WERI-Rb-1 (cell line): ENCODE measurements around the gene ANGPTL8.

Experiments used
- DNase-seq: peaks from one replicate; pipeline ENCODE4 v3.0.0-alpha.2; 2020
- H3K27ac ChIP-seq: fragments of 250-450 bp; sonication (Bioruptor Pico); 2 replicates; pipeline ENCODE4 v1.5.1; 2020; ENCODE audit warnings: mild to moderate bottlenecking, moderate library complexity
- H3K27me3 ChIP-seq: fragments of 250-450 bp; sonication (Bioruptor Pico); 2 replicates; pipeline ENCODE4 v1.5.1; 2021; ENCODE audit warnings: mild to moderate bottlenecking, low read depth, moderate library complexity; ENCODE audit not compliant: insufficient read depth, severe bottlenecking
- H3K36me3 ChIP-seq: fragments of 250-450 bp; sonication (Bioruptor Pico); 2 replicates; pipeline ENCODE4 v1.5.1; 2020; ENCODE audit warnings: mild to moderate bottlenecking, moderate library complexity
- H3K4me3 ChIP-seq: 2 replicates; pipeline ENCODE4 v1.5.1; 2011; ENCODE audit warnings: low read depth, mild to moderate bottlenecking, control low read depth, low read length
- H3K9me3 ChIP-seq: fragments of 250-450 bp; sonication (Bioruptor Pico); 2 replicates; pipeline ENCODE4 v1.5.1; 2021; ENCODE audit warnings: mild to moderate bottlenecking, moderate library complexity; ENCODE audit not compliant: severe bottlenecking
- TF ChIP-seq, protein P1 (sequence below): IDR thresholded peaks from 2 replicates; pipeline ENCODE4 v1.5.1; 2011; ENCODE audit warnings: low read depth, mild to moderate bottlenecking, control low read depth, inconsistent platforms, low read length

Gene ANGPTL8

DNA sequence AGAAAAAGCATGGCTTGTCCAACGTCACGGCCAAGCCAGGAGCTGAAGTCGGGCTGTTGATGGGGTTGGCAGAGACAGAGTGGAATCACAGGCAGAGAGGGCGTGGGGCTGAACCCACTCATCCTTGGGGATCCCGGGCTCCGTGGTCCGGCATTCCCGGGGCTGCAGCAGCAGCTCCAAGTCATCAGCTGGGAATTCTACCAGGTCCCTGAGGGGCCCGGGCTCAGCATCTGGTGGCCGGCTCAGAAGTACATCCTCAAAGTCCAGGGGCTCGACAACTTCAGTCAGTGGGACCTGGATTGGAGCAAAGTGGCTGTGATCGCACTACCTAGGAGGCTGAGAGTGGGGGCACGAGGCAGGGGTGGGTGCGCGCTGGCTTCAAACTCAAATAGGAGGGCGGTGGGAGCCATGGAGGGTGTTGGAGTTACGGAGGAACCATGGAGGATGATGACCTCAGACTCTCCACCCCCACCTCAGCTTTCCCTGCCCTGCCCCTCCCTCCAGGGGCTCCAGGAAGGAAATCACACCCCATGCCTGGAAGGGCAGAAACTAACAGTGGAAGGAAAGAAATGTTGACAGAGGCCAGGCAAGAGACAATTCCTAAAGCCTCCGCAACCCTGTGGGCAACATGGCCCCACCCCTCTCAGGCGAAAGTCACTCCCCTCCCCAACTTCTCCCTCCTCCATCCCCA, 13.4 kb downstream of the ANGPTL8 start:
- no peaks in the 10 kb centered on the region for H3K9me3 ChIP-seq
- no peak for DNase-seq
- H3K27ac ChIP-seq: no peak overlapping the region
- no peak overlapping the region for H3K4me3 ChIP-seq
- H3K36me3 ChIP-seq: peaks cover 16% of the 10 kb centered on the region
- TF ChIP-seq, protein P1, sequence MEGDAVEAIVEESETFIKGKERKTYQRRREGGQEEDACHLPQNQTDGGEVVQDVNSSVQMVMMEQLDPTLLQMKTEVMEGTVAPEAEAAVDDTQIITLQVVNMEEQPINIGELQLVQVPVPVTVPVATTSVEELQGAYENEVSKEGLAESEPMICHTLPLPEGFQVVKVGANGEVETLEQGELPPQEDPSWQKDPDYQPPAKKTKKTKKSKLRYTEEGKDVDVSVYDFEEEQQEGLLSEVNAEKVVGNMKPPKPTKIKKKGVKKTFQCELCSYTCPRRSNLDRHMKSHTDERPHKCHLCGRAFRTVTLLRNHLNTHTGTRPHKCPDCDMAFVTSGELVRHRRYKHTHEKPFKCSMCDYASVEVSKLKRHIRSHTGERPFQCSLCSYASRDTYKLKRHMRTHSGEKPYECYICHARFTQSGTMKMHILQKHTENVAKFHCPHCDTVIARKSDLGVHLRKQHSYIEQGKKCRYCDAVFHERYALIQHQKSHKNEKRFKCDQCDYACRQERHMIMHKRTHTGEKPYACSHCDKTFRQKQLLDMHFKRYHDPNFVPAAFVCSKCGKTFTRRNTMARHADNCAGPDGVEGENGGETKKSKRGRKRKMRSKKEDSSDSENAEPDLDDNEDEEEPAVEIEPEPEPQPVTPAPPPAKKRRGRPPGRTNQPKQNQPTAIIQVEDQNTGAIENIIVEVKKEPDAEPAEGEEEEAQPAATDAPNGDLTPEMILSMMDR: no peak
- H3K27me3 ChIP-seq: no peaks in the 10 kb centered on the region

DNA sequence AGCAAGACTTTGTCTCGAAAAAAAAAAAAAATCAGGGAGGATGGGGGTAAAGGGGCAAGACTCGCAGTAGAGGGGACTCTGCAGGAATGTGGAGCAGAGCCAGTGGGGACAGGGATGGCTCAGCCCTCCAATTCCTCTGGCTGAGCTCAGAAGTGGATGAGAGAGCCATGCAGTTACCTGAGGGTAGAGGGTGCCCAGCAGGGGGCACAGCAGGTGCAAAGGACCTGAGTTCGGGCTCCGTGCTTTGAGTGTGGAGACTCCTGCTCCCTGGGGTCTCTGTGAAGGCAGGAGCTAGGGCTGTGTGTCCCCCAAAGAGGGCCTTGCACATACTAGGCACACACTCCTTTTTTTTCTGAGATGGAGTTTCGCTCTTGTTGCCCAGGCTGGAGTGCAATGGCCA, 15.2 kb downstream of the ANGPTL8 start:
- TF ChIP-seq, protein P1: peak; percentile 50
- Histone ChIP-seq H3K4me3 (no peak overlapping the region), H3K27me3 (no peaks in the 10 kb centered on the region), H3K9me3 (no peaks in the 10 kb centered on the region), H3K36me3 (peaks cover 10% of the 10 kb centered on the region), H3K27ac (no peak overlapping the region)
- DNase-seq: no peak

DNA sequence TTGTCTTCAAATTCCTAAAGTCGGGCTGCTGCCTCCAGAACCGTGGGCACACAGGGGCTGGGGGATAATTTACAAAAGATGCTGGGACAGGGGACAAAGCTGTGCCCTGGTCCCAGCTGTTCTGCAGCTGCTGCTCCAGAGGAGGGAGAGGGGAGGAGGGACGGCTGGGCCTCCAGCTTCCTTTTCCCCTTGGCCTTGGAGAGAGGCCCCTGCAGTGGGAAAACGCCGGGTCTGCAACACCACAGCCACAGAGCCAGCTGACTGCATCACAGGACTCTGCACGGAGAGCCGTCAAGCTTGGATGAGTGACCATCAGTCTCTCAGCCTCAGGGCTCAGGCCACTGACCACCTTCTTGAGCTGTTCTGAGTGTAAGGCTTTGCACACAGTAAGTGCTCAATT, 16.8 kb downstream of the ANGPTL8 start:
- peaks cover 7% of the 10 kb centered on the region; the same call in 1 of the 2 replicates for H3K36me3 ChIP-seq
- TF ChIP-seq, protein P1: no peak
- no peak overlapping the region for H3K27ac ChIP-seq
- no peaks in the 10 kb centered on the region for H3K9me3 ChIP-seq
- DNase-seq: no peak
- no peak overlapping the region for H3K4me3 ChIP-seq
- no peaks in the 10 kb centered on the region for H3K27me3 ChIP-seq

DNA sequence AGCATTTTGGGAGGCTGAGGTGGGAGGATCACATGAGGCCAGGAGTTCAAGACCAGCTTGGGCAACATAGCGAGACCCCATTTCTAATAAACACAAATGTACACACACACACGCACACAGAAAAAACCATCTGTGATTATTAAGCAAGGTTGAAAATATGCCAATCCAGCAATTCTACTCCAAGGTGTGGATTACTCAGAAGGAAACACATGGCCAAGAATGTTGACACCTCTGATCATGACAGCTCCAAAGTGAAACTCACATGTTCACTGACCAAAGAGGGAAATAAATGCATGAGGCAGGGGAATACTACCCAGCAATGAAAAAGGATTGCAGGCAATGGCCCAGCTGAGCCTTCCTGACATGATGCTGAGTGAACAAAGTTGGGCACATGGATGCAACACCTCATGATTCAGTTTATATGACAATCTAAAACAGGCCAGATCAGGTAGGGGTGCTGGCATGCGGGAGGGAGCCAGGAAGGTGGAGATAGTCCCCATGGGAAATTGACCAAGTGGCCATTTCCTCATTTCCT, 18.5 kb downstream of the ANGPTL8 start:
- no peaks in the 10 kb centered on the region for H3K9me3 ChIP-seq
- no peak overlapping the region for H3K4me3 ChIP-seq
- DNase-seq: no peak
- H3K36me3 ChIP-seq: no peaks in the 10 kb centered on the region
- TF ChIP-seq, protein P1: no peak
- no peak overlapping the region for H3K27ac ChIP-seq
- H3K27me3 ChIP-seq: no peaks in the 10 kb centered on the region

DNA sequence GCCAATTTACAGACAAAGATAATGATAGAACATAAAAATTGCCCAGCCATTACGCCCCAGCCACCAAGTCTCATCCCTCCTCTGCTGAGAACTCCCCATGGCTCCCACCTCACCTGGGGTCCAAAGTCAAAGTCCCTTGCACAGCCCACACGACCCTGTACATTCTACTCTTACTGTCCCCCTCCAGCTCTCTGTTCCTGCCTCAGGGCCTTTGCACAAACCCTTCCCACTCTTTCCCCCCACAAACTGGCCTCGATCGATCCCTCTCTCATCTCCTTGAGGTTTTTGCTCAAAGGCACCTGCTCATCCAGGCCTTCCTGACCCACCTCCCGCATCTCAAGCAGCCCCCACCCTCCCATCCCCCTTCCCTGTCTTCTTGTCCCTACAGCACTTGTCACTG, 21.6 kb downstream of the ANGPTL8 start:
- Histone ChIP-seq H3K4me3 (no peak overlapping the region), H3K9me3 (no peaks in the 10 kb centered on the region), H3K27ac (no peak overlapping the region), H3K27me3 (no peaks in the 10 kb centered on the region), H3K36me3 (no peaks in the 10 kb centered on the region)
- no peak for DNase-seq
- TF ChIP-seq, protein P1: no peak

DNA sequence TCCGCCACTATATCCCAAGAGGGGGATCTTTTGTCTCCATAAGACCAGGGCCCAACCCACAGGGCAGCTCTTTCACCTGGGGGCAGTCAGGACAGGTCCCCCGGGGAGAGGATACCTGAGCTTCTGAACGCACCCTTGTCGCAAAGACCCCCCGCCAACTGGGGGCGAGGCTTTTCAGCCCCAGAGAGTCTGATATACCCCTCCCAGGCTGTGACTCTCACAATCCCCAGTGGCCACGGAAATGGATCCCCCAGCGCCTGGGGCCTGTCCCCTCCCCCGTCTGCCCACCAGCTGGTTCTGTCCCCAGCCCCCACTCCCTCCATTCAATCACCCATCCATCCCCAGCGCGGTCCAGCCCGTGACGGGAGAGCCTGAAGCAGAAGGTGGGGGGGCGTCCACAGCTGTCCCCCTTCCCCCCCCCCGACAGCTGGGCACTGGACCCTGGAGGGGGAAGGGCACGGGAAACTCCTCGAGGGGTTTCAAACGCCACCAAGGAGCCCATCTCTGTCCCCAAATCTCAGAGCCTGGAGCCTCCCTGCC, 22.1 kb downstream of the ANGPTL8 start:
- DNase-seq: peak; percentile 38

More for the DNA sequence above, 22.1 kb downstream of the ANGPTL8 start:
- H3K27ac ChIP-seq: 0 out of 2 replicates have a peak overlapping the region, but pooled peaks have one; percentile 40
- H3K27me3 ChIP-seq: no peaks in the 10 kb centered on the region
- no peaks in the 10 kb centered on the region for H3K9me3 ChIP-seq
- H3K36me3 ChIP-seq: no peaks in the 10 kb centered on the region
- TF ChIP-seq, protein P1: no peak
- peak overlapping the region; percentile 69 for H3K4me3 ChIP-seq
